Parathyroid adenoma (tissue), 2 donors: Measurements from ENCODE around the gene SHE.

Experiments
- H2AFZ ChIP-seq: fragments of 300-600 bp; sonication (generic); one replicate; pipeline ENCODE4 v1.7.0; 2017; ENCODE audit warnings: antibody characterized with exemption, mild to moderate bottlenecking
- H3K27ac ChIP-seq: fragments of 300-600 bp; sonication (generic); one replicate; pipeline ENCODE4 v1.7.0; 2017
- H3K27me3 ChIP-seq: fragments of 300-600 bp; sonication (generic); one replicate; pipeline ENCODE4 v1.7.0; 2017; ENCODE audit warnings: low read length; ENCODE audit not compliant: control insufficient read depth, insufficient read depth
- H3K36me3 ChIP-seq: fragments of 300-600 bp; sonication (generic); one replicate; pipeline ENCODE4 v1.7.0; 2017; ENCODE audit warnings: low read length; ENCODE audit not compliant: control insufficient read depth, insufficient read depth
- H3K4me1 ChIP-seq: fragments of 300-600 bp; sonication (generic); one replicate; pipeline ENCODE4 v1.7.0; 2017; ENCODE audit warnings: control low read depth
- H3K4me2 ChIP-seq: fragments of 300-600 bp; sonication (generic); one replicate; pipeline ENCODE4 v1.7.0; 2017; ENCODE audit warnings: low read length
- H3K4me3 ChIP-seq: fragments of 300-600 bp; sonication (generic); one replicate; pipeline ENCODE4 v1.7.0; 2017; ENCODE audit warnings: low read depth, low read length
- H3K79me2 ChIP-seq: fragments of 300-600 bp; sonication (generic); one replicate; pipeline ENCODE4 v1.7.0; 2017; ENCODE audit warnings: control low read depth
- H3K9ac ChIP-seq: fragments of 300-600 bp; sonication (generic); one replicate; pipeline ENCODE4 v1.7.0; 2017; ENCODE audit warnings: mild to moderate bottlenecking
- H3K9me3 ChIP-seq: fragments of 300-600 bp; sonication (generic); one replicate; pipeline ENCODE4 v1.7.0; 2017; ENCODE audit warnings: low read length; ENCODE audit not compliant: control insufficient read depth
- TF ChIP-seq, protein P1 (sequence below): fragments of 300-600 bp; sonication (generic); IDR thresholded peaks from one replicate; pipeline ENCODE4 v1.7.0; 2017; ENCODE audit warnings: antibody characterized with exemption, mild to moderate bottlenecking
- donor health status: primary hyperparathyroidism.

The SHE gene

DNA sequence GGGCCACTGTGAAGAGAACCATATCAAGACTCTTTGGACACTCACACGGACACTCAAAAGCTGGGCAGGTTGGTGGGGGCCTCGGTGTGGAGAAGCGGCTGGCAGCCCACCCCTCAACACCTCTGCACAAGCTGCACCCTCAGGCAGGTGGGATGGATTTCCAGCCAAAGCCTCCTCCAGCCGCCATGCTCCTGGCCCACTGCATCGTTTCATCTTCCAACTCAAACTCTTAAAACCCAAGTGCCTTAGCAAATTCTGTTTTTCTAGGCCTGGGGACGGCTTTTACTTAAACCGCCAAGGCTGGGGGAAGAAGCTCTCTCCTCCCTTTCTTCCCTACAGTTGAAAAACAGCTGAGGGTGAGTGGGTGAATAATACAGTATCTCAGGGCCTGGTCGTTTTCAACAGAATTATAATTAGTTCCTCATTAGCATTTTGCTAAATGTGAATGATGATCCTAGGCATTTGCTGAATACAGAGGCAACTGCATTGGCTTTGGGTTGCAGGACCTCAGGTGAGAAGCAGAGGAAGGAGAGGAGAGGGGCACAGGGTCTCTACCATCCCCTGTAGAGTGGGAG lies 36.5 kb downstream of the SHE start:
- TF ChIP-seq, protein P1, sequence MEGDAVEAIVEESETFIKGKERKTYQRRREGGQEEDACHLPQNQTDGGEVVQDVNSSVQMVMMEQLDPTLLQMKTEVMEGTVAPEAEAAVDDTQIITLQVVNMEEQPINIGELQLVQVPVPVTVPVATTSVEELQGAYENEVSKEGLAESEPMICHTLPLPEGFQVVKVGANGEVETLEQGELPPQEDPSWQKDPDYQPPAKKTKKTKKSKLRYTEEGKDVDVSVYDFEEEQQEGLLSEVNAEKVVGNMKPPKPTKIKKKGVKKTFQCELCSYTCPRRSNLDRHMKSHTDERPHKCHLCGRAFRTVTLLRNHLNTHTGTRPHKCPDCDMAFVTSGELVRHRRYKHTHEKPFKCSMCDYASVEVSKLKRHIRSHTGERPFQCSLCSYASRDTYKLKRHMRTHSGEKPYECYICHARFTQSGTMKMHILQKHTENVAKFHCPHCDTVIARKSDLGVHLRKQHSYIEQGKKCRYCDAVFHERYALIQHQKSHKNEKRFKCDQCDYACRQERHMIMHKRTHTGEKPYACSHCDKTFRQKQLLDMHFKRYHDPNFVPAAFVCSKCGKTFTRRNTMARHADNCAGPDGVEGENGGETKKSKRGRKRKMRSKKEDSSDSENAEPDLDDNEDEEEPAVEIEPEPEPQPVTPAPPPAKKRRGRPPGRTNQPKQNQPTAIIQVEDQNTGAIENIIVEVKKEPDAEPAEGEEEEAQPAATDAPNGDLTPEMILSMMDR = no peak
- H3K27ac ChIP-seq = peak overlapping the region; percentile 51
- H3K4me2 ChIP-seq = no peak overlapping the region
- H3K9ac ChIP-seq = no peak overlapping the region
- H3K36me3 ChIP-seq = no peaks in the 10 kb centered on the region
- no peaks in the 10 kb centered on the region for H3K27me3 ChIP-seq
- H3K9me3 ChIP-seq = no peaks in the 10 kb centered on the region
- H3K79me2 ChIP-seq = no peaks in the 10 kb centered on the region
- no peaks in the 10 kb centered on the region for H3K4me1 ChIP-seq
- H2AFZ ChIP-seq = peak overlapping the region; percentile 16
- H3K4me3 ChIP-seq = no peak overlapping the region

DNA sequence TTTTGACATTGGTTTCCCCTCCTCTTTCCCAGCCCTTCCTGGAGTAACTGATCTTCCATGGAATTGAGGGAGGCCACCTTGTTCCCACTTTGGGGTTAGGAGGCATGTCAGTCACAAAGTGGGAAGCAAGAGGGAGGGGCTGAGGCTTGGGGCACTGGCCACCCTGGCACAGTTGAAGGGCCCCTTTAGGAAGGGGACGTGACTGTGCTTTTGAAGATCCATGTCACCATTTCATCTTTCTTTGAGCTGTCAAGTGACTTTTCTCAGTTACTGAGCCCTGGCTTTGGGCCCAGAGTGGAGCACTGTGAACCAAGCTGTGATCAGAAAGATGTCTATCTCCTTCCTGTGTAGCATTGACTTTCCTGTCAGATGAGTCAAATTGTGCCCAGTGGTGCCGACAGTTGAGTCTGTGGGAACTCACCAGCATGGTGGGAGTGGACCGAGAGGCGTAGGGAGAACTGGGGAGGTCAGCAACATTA lies 38.7 kb downstream of the SHE start:
- Histone ChIP-seq H3K27ac (peak overlapping the region; percentile 39), H2AFZ (peak overlapping the region; percentile 58), H3K9me3 (no peaks in the 10 kb centered on the region), H3K9ac (no peak overlapping the region), H3K4me2 (no peak overlapping the region), H3K79me2 (no peaks in the 10 kb centered on the region), H3K4me1 (no peaks in the 10 kb centered on the region), H3K36me3 (no peaks in the 10 kb centered on the region), H3K4me3 (no peak overlapping the region), H3K27me3 (no peaks in the 10 kb centered on the region)
- TF ChIP-seq, protein P1 = no peak

DNA sequence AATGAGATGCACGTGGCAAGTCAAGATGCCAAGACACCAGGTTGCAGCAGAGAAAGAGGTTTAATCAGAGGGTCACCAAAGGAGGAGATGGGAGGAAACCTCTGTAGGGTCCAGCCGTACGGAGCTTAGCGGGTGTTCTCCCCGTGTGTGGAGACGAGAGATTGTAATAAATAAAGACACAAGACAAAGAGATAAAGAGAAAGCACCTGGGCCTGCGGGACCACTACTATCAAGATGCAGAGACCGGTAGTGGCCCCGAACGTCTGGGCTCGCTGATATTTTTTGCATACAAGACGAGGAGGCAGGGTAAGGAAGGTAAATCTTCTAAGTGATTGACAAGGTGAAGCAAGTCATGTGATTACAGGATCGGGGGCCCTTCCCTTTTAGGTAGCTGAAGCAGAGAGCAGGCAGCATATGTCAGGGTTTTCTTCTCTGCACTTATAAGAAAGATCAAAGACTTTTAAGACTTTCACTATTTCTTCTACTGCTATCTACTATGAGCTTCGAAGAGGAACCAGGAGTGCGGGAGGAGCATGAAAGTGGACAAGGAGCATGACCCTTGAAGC lies 41.4 kb downstream of the SHE start:
- Histone ChIP-seq H2AFZ (no peak overlapping the region), H3K36me3 (no peaks in the 10 kb centered on the region), H3K9me3 (no peaks in the 10 kb centered on the region), H3K27me3 (no peaks in the 10 kb centered on the region), H3K79me2 (no peaks in the 10 kb centered on the region), H3K27ac (no peak overlapping the region), H3K9ac (no peak overlapping the region), H3K4me3 (no peak overlapping the region), H3K4me2 (no peak overlapping the region), H3K4me1 (no peaks in the 10 kb centered on the region)
- TF ChIP-seq, protein P1 = no peak

DNA sequence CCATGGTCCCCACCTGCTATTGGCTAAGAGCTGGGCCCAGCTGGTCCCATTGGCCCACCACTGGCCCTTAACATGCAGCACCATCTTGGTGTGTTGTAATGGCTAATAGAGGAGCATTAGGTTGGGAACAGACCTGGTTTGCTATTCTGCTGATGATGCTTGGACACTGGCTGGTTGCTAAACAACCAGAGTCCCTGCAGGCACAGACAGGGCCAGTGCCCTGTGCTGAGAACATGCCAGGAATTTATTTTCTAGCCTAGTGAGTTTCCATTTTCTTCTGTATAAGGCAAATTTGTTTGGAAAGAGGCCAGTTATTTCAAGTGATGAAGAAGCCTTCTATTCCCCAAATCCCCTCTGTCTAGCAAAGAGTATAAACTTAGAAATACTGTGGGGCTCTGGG lies 43.1 kb downstream of the SHE start:
- no peak overlapping the region for H3K4me3 ChIP-seq
- H2AFZ ChIP-seq = no peak overlapping the region
- H3K9me3 ChIP-seq = no peaks in the 10 kb centered on the region
- H3K27ac ChIP-seq = no peak overlapping the region
- TF ChIP-seq, protein P1 = no peak
- no peak overlapping the region for H3K4me2 ChIP-seq
- no peaks in the 10 kb centered on the region for H3K4me1 ChIP-seq
- H3K9ac ChIP-seq = no peak overlapping the region
- no peaks in the 10 kb centered on the region for H3K79me2 ChIP-seq
- no peaks in the 10 kb centered on the region for H3K27me3 ChIP-seq
- no peaks in the 10 kb centered on the region for H3K36me3 ChIP-seq

DNA sequence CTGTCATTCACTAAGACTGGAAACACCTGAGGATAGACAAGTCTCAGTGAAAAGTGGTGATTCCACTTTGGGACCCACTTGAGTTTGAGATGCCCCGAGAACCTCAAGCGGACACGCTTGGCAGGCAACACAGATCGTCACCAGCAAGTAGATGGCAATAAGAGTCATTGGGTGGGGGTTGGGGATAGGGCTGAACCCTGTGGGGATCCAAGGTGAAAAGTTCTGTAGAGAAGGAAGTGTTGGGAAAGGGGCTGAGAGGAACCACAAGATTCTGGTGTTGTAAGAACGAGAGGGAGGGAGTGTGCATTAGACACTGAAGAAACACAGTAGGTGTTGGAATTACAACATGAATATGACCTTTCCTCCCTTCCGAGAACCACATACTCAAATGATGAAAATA lies 45.6 kb downstream of the SHE start:
- Histone ChIP-seq H3K79me2 (no peaks in the 10 kb centered on the region), H3K4me1 (no peaks in the 10 kb centered on the region), H3K4me3 (no peak overlapping the region), H3K9me3 (no peaks in the 10 kb centered on the region), H3K27me3 (no peaks in the 10 kb centered on the region), H3K9ac (no peak overlapping the region), H2AFZ (no peak overlapping the region), H3K36me3 (no peaks in the 10 kb centered on the region), H3K4me2 (no peak overlapping the region), H3K27ac (no peak overlapping the region)
- TF ChIP-seq, protein P1 = no peak
